Measurements from ENCODE around the gene RAB11FIP4.

- TF ChIP-seq CTCF (IDR thresholded peaks at IDR 0.05), result no peak
- no peak for TF ChIP-seq NR1H2 (CRISPR knock-in tag; IDR thresholded peaks at IDR 0.05)
- no peak for TF ChIP-seq ATF1 (CRISPR knock-in tag; IDR thresholded peaks at IDR 0.05)
- no peak for TF ChIP-seq NFE2L1 (CRISPR knock-in tag; IDR thresholded peaks at IDR 0.05)
- no peak for TF ChIP-seq MAX (CRISPR knock-in tag; IDR thresholded peaks at IDR 0.05)
- no peak for TF ChIP-seq ZNF121 (CRISPR knock-in tag; IDR thresholded peaks at IDR 0.05)
- no peak for TF ChIP-seq TCF7 (CRISPR knock-in tag; IDR thresholded peaks at IDR 0.05; ENCODE audit: low read depth)
- TF ChIP-seq CREB1 (CRISPR knock-in tag; IDR thresholded peaks at IDR 0.05), result no peak
- TF ChIP-seq TP53 (CRISPR knock-in tag; IDR thresholded peaks at IDR 0.05), result no peak
- TF ChIP-seq SMAD3 (CRISPR knock-in tag; IDR thresholded peaks at IDR 0.05; ENCODE audit: borderline replicate concordance), result no peak
- no peak for TF ChIP-seq TEAD4 (CRISPR knock-in tag; IDR thresholded peaks at IDR 0.05)
- TF ChIP-seq GABPB1 (CRISPR knock-in tag; IDR thresholded peaks at IDR 0.05), result no peak
- no peak for TF ChIP-seq NR3C1 (CRISPR knock-in tag; conservative IDR thresholded peaks at IDR 0.05; ENCODE audit: low read depth)
Observed at GRCh38 chr17:31511580-31511979, 120.1 kb downstream of the RAB11FIP4 start.

All from WTC11 (cell line).